SK-N-SH treated with all-trans-retinoic acid at 6 μM for 48 hours (cell line): ENCODE results near the gene ATL2.

ENCODE experiments used
- ATAC-seq: fragments of 200-7000 bp; cut with Tn5 transposase; 3 replicates; pipeline ENCODE4 v1.9.1; 2020; ENCODE audit warnings: mild to moderate bottlenecking, moderate library complexity
- ARNTL ChIP-seq: fragments of 450-650 bp; formaldehyde crosslinking; IDR thresholded peaks from 2 replicates; pipeline ENCODE4 v1.5.0; 2020; ENCODE audit warnings: low read depth, mild to moderate bottlenecking, moderate library complexity, borderline replicate concordance
- BACH2 ChIP-seq: fragments of 250-450 bp; sonication (Bioruptor Pico); IDR thresholded peaks from 2 replicates; pipeline ENCODE4 v1.9.0; 2021; ENCODE audit warnings: mild to moderate bottlenecking, borderline replicate concordance
- CSDC2 ChIP-seq: fragments of 250-450 bp; sonication (Bioruptor Pico); IDR thresholded peaks from 2 replicates; pipeline ENCODE4 v1.5.0; 2020; ENCODE audit warnings: mild to moderate bottlenecking, moderate library complexity
- ESRRG ChIP-seq: fragments of 250-450 bp; sonication (Bioruptor Pico); IDR thresholded peaks from 2 replicates; pipeline ENCODE4 v1.6.1; 2021; ENCODE audit warnings: mild to moderate bottlenecking
- GLIS3 ChIP-seq: fragments of 250-450 bp; sonication (Bioruptor Pico); IDR thresholded peaks from 2 replicates; pipeline ENCODE4 v1.5.0; 2020; ENCODE audit warnings: mild to moderate bottlenecking, moderate library complexity
- ISL1 ChIP-seq: fragments of 250-450 bp; sonication (Bioruptor Pico); IDR thresholded peaks from 2 replicates; pipeline ENCODE4 v2.1.2; 2022; ENCODE audit warnings: mild to moderate bottlenecking, moderate library complexity
- OSR1 ChIP-seq: fragments of 250-450 bp; sonication (Bioruptor Pico); IDR thresholded peaks from 2 replicates; pipeline ENCODE4 v1.8.0; 2022; ENCODE audit warnings: moderate library complexity, mild to moderate bottlenecking, inconsistent platforms
- PPARA ChIP-seq: fragments of 250-450 bp; sonication (Bioruptor Pico); IDR thresholded peaks from 2 replicates; pipeline ENCODE4 v1.5.0; 2020; ENCODE audit warnings: mild to moderate bottlenecking, borderline replicate concordance
- RARB ChIP-seq: fragments of 250-450 bp; sonication (Bioruptor Pico); IDR thresholded peaks from 2 replicates; pipeline ENCODE4 v1.8.0; 2021; ENCODE audit warnings: mild to moderate bottlenecking, moderate library complexity
- SNAI2 ChIP-seq: fragments of 250-450 bp; sonication (Bioruptor Pico); IDR thresholded peaks from 2 replicates; pipeline ENCODE4 v1.5.0; 2020; ENCODE audit warnings: mild to moderate bottlenecking, moderate library complexity
- TCF4 ChIP-seq: fragments of 250-450 bp; sonication (Bioruptor Pico); IDR thresholded peaks from 2 replicates; pipeline ENCODE4 v1.8.0; 2021; ENCODE audit warnings: mild to moderate bottlenecking, moderate library complexity, borderline replicate concordance
- TOX ChIP-seq: fragments of 250-450 bp; sonication (Bioruptor Pico); IDR thresholded peaks from 2 replicates; pipeline ENCODE4 v1.8.0; 2021; ENCODE audit warnings: mild to moderate bottlenecking, moderate library complexity, borderline replicate concordance
- ZFP3 ChIP-seq: fragments of 250-450 bp; sonication (Bioruptor Pico); IDR thresholded peaks from 2 replicates; pipeline ENCODE4 v1.5.0; 2020; ENCODE audit warnings: mild to moderate bottlenecking, moderate library complexity
- ZFP30 ChIP-seq: fragments of 450-650 bp; formaldehyde crosslinking; IDR thresholded peaks from 2 replicates; pipeline ENCODE4 v1.5.0; 2022; ENCODE audit warnings: mild to moderate bottlenecking, moderate library complexity
- ZNF565 ChIP-seq: fragments of 450-650 bp; formaldehyde crosslinking; conservative IDR thresholded peaks from 2 replicates; pipeline ENCODE4 v1.5.0; 2020; ENCODE audit warnings: low read depth, mild to moderate bottlenecking, moderate library complexity
- ZNF70 ChIP-seq: fragments of 450-650 bp; formaldehyde crosslinking; IDR thresholded peaks from 2 replicates; pipeline ENCODE4 v1.5.0; 2020; ENCODE audit warnings: mild to moderate bottlenecking, moderate library complexity
- ZNF8 ChIP-seq: fragments of 450-650 bp; formaldehyde crosslinking; IDR thresholded peaks from 2 replicates; pipeline ENCODE4 v1.5.0; 2020; ENCODE audit warnings: mild to moderate bottlenecking, moderate library complexity
- TF ChIP-seq, protein P1 (sequence below): fragments of 250-450 bp; sonication (Bioruptor Pico); IDR thresholded peaks from 2 replicates; pipeline ENCODE4 v1.5.1; 2020; ENCODE audit warnings: low read depth, mild to moderate bottlenecking, moderate library complexity
- TF ChIP-seq, protein P2 (sequence below): fragments of 250-450 bp; sonication (Bioruptor Pico); IDR thresholded peaks from 2 replicates; pipeline ENCODE4 v1.8.0; 2020; ENCODE audit warnings: mild to moderate bottlenecking, moderate library complexity, borderline replicate concordance
- TF ChIP-seq, protein P3 (sequence below): fragments of 250-450 bp; sonication (Bioruptor Pico); IDR thresholded peaks from 2 replicates; pipeline ENCODE4 v1.5.1; 2021; ENCODE audit warnings: mild to moderate bottlenecking, moderate library complexity
- TF ChIP-seq, protein P4 (sequence below): fragments of 250-450 bp; sonication (Bioruptor Pico); IDR thresholded peaks from 2 replicates; pipeline ENCODE4 v1.8.0; 2021; ENCODE audit warnings: low read depth, mild to moderate bottlenecking, moderate library complexity, borderline replicate concordance
- TF ChIP-seq, protein P5 (sequence below): fragments of 250-450 bp; sonication (Bioruptor Pico); IDR thresholded peaks from 2 replicates; pipeline ENCODE4 v1.5.0; 2020; ENCODE audit warnings: mild to moderate bottlenecking, moderate library complexity

ATL2 gene

DNA sequence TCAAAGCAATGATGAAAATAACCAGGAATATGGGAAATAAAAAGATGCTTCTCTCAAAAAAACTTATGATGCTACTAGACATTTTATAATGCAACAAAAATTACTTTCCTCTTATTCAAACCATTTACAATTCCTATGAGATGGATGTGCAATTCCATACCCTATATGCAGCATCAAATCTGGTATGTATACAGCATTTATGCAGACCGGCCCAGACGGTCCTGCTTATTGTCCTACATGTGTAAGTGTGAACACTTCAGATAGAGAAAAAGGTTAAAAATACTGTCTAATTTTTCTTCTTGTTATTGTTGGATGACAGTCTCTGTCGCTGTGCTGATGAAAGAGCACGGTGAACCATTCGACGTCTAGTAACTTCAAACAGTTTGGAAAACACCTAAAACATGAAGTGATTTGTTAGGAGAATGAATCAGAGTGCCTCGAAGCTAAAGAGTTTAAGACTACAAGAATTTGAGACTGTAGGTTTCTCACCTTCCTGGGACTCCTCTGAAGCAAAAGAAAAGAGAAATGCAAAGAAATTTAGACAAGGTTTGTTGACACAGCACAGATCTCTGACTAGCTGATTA, 80.8 kb downstream of the ATL2 start:
- no peak for TF ChIP-seq RARB (CRISPR knock-in tag)
- TF ChIP-seq, protein P1, sequence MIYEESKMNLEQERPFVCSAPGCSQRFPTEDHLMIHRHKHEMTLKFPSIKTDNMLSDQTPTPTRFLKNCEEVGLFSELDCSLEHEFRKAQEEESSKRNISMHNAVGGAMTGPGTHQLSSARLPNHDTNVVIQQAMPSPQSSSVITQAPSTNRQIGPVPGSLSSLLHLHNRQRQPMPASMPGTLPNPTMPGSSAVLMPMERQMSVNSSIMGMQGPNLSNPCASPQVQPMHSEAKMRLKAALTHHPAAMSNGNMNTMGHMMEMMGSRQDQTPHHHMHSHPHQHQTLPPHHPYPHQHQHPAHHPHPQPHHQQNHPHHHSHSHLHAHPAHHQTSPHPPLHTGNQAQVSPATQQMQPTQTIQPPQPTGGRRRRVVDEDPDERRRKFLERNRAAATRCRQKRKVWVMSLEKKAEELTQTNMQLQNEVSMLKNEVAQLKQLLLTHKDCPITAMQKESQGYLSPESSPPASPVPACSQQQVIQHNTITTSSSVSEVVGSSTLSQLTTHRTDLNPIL, result no peak
- TF ChIP-seq ZFP30 (CRISPR knock-in tag), result no peak
- TF ChIP-seq, protein P2, sequence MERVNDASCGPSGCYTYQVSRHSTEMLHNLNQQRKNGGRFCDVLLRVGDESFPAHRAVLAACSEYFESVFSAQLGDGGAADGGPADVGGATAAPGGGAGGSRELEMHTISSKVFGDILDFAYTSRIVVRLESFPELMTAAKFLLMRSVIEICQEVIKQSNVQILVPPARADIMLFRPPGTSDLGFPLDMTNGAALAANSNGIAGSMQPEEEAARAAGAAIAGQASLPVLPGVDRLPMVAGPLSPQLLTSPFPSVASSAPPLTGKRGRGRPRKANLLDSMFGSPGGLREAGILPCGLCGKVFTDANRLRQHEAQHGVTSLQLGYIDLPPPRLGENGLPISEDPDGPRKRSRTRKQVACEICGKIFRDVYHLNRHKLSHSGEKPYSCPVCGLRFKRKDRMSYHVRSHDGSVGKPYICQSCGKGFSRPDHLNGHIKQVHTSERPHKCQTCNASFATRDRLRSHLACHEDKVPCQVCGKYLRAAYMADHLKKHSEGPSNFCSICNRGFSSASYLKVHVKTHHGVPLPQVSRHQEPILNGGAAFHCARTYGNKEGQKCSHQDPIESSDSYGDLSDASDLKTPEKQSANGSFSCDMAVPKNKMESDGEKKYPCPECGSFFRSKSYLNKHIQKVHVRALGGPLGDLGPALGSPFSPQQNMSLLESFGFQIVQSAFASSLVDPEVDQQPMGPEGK (CRISPR knock-in tag), result no peak
- no peak for TF ChIP-seq ZNF70 (CRISPR knock-in tag)
- TF ChIP-seq, protein P3, sequence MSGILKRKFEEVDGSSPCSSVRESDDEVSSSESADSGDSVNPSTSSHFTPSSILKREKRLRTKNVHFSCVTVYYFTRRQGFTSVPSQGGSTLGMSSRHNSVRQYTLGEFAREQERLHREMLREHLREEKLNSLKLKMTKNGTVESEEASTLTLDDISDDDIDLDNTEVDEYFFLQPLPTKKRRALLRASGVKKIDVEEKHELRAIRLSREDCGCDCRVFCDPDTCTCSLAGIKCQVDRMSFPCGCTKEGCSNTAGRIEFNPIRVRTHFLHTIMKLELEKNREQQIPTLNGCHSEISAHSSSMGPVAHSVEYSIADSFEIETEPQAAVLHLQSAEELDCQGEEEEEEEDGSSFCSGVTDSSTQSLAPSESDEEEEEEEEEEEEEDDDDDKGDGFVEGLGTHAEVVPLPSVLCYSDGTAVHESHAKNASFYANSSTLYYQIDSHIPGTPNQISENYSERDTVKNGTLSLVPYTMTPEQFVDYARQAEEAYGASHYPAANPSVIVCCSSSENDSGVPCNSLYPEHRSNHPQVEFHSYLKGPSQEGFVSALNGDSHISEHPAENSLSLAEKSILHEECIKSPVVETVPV (CRISPR knock-in tag), result no peak
- no peak for TF ChIP-seq ZFP3 (CRISPR knock-in tag)
- no peak for TF ChIP-seq ISL1 (CRISPR knock-in tag)
- TF ChIP-seq ZNF565 (CRISPR knock-in tag), result no peak
- no peak for TF ChIP-seq ZNF8 (CRISPR knock-in tag)
- no peak for TF ChIP-seq BACH2
- TF ChIP-seq SNAI2, result no peak
- TF ChIP-seq, protein P4, sequence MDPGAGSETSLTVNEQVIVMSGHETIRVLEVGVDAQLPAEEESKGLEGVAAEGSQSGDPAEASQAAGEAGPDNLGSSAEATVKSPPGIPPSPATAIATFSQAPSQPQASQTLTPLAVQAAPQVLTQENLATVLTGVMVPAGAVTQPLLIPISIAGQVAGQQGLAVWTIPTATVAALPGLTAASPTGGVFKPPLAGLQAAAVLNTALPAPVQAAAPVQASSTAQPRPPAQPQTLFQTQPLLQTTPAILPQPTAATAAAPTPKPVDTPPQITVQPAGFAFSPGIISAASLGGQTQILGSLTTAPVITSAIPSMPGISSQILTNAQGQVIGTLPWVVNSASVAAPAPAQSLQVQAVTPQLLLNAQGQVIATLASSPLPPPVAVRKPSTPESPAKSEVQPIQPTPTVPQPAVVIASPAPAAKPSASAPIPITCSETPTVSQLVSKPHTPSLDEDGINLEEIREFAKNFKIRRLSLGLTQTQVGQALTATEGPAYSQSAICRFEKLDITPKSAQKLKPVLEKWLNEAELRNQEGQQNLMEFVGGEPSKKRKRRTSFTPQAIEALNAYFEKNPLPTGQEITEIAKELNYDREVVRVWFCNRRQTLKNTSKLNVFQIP (CRISPR knock-in tag), result no peak
- TF ChIP-seq, protein P5, sequence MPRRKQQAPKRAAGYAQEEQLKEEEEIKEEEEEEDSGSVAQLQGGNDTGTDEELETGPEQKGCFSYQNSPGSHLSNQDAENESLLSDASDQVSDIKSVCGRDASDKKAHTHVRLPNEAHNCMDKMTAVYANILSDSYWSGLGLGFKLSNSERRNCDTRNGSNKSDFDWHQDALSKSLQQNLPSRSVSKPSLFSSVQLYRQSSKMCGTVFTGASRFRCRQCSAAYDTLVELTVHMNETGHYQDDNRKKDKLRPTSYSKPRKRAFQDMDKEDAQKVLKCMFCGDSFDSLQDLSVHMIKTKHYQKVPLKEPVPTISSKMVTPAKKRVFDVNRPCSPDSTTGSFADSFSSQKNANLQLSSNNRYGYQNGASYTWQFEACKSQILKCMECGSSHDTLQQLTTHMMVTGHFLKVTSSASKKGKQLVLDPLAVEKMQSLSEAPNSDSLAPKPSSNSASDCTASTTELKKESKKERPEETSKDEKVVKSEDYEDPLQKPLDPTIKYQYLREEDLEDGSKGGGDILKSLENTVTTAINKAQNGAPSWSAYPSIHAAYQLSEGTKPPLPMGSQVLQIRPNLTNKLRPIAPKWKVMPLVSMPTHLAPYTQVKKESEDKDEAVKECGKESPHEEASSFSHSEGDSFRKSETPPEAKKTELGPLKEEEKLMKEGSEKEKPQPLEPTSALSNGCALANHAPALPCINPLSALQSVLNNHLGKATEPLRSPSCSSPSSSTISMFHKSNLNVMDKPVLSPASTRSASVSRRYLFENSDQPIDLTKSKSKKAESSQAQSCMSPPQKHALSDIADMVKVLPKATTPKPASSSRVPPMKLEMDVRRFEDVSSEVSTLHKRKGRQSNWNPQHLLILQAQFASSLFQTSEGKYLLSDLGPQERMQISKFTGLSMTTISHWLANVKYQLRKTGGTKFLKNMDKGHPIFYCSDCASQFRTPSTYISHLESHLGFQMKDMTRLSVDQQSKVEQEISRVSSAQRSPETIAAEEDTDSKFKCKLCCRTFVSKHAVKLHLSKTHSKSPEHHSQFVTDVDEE, result no peak
- TF ChIP-seq GLIS3 (CRISPR knock-in tag), result no peak
- no peak for TF ChIP-seq CSDC2
- no peak for TF ChIP-seq ARNTL
- TF ChIP-seq ESRRG (CRISPR knock-in tag), result no peak
- no peak for TF ChIP-seq TOX
- no peak for TF ChIP-seq TCF4 (CRISPR knock-in tag)
- ATAC-seq, result no peak

DNA sequence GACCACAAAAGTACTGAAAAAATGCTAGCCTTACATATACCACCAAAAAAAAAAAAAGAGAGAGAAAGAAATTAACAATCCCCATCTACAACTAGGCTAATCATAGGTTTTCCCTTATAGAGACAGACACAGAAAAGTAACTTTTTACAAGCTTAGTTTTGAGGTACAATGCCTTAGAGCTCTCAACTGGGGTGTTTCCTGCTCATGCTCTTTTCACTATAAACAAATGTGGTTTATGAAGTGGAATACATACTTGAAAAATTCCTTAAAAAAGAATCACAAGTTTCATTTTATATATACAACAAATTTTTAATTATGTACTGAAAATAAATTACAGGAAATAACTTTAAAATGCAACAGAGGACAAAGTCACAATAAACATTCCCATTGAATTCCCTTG, 82.5 kb downstream of the ATL2 start:
- no peak for ATAC-seq
- TF ChIP-seq ZNF565 (CRISPR knock-in tag) (no peak), OSR1 (no peak), BACH2 (no peak), PPARA (no peak), ARNTL (no peak), TCF4 (CRISPR knock-in tag) (no peak), RARB (CRISPR knock-in tag) (no peak), SNAI2 (no peak), ISL1 (CRISPR knock-in tag) (no peak), TOX (no peak), ZFP3 (CRISPR knock-in tag) (no peak), ZNF8 (CRISPR knock-in tag) (no peak), CSDC2 (no peak), ZNF70 (CRISPR knock-in tag) (no peak)
- TF ChIP-seq, protein P2 (CRISPR knock-in tag), result no peak
- TF ChIP-seq, protein P5, result no peak
- TF ChIP-seq, protein P3 (CRISPR knock-in tag), result no peak
